GM12873 (cell line): ENCODE data around the gene TK2.
A peak's percentile ranks its signal among the peaks of the same experiment; 100 is the strongest.

Experiments
- CTCF ChIP-seq: IDR thresholded peaks from 2 replicates; pipeline ENCODE4 v1.5.1; 2012; ENCODE audit warnings: low read depth, mild to moderate bottlenecking, moderate library complexity, low read length, control low read depth; ENCODE audit not compliant: insufficient read depth; ENCODE audit errors: missing control alignments

TK2 gene

GRCh38 chr16:66487580-66488275, 62.2 kb downstream of the TK2 start:
- no peak for TF ChIP-seq CTCF

DNA sequence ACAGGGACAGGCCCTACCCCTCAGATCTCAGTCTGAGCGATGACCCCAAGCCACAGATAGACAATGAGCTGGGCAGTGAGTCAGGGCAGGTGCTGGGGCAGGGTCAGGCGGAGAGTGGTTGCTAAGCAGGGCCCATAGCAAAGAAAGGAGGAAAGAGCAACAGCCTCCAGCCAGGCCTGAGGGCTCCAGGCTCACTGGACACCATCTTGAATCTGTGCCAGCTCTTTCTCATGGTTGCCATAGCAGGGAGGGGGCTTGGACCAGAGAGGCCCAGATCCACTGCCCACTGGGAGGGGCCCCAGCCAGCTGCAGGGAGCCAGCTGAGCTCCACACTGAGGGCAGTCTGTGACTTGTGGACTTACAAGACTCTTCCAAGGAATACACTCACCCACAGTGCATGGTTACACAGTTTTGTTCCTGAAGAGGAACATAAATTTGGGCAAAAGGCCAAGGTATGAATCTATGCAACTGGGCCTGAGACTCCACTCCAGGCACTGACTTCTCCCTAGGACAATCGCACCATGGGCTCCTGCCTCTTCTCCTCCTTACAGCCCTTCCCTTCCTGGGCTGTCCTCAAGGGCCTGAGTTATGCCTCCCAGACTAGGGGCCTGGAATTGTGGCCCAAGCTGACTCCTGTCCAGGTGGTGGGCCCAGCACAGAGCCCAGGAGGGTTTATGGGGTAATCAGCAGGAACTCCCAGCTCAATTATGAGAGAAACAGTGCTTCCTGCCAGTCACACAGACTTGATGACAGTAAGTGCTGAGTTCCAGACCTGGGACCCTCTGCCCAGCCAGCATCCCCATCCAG, 62.9 kb downstream of the TK2 start:
- no peak for TF ChIP-seq CTCF

DNA sequence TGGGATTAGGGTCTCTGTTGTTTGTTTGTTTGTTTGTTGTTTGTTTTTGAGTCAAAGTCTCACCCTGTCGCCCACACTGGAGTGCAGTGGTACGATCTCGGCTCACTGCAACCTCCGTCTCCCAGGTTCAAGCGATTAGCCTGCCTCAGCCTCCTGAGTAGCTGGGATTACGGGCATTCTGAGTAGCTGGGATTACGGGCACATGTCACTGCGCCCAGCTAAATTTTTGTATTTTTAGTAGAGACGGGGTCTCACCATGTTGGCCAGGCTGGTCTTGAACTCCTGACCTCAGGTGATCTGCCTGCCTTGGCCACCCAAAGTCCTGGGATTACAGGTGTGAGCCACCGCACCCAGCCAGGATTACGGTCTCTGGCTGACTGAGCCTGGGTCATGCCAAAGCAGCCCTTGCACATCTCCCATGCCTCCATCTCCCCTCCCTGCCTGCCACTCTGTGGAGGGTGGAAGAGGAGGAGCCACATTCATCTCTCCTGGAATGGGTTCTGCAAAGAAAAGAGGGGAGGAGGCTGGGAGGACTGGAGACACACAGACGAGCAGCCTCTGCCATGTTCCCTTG, 63.6 kb downstream of the TK2 start:
- TF ChIP-seq CTCF = no peak

GRCh38 chr16:66485376-66485775, 64.5 kb downstream of the TK2 start:
- TF ChIP-seq CTCF = no peak

DNA sequence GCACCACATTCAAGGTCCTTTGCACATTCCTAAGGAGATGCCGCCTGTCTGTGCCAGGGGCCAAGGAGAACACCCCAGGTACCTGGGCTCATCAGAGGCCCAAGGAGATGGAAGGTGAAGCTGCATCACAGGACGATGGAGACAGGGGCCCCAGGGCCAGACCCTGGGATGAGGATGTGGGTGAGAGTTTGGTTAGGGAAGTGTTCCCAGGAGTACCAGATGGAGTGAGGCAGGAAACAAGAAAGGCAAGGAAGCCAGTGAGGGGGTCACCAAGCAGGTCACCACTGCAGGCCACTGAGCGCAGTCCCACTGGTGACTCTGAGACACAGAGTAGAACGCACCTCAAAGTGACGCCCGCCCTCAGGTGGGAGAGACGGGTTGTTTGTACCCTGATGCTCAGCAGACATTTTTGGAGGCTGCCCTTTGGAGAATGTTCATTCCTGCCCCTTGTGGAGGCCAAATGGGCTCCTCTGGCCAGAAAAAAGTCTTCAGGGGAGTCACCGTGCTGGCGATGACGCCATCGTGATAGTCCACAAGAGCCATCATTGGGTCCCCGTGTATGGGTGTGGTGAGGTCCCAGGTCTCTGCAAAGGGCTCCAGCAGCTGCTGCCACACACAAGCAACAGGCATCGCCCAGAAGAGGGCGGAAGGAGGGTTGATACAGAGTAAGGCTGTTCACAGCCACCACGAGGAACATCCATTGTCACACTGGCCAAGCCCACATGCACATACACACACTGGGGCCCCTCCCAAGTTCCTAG, 65.3 kb downstream of the TK2 start:
- peak; percentile 30 for TF ChIP-seq CTCF

GRCh38 chr16:66483689-66484452, 66.1 kb downstream of the TK2 start:
- peak; percentile 99 for TF ChIP-seq CTCF

- no peak for TF ChIP-seq CTCF
Observed at GRCh38 chr16:66481943-66482390, 68.0 kb downstream of the TK2 start.
